WTC11 (cell line): ENCODE results near the gene ZNF12. TPM values are rescaled to one million over a fixed set of nuclear protein-coding genes. Genes with fewer than 3 reads are reported as not detected.
"Not testable (repeated sequence)": the region's sequence is repeated elsewhere in the genome, so short reads cannot be mapped to it uniquely, and the experiment has no call there.

Experiments used
- ATAC-seq: fragments of 200-7000 bp; cut with Tn5 transposase; 2 replicates; pipeline ENCODE4 v1.10.0; 2021; ENCODE audit warnings: mild to moderate bottlenecking, moderate library complexity
- CTCF ChIA-PET: fragments of 300-600 bp; sonication (Branson Sonifier 250); formaldehyde crosslinking; loops from one replicate; lab custom pipeline; 2021; ENCODE audit warnings: antibody characterized with exemption; lab: Charles Lee
- POLR2A ChIA-PET: fragments of 350-600 bp; sonication (Branson Sonifier 250); formaldehyde crosslinking; loops from one replicate; lab custom pipeline; 2021; ENCODE audit warnings: antibody characterized with exemption; lab: Charles Lee
- DNase-seq: peaks from one replicate; pipeline ENCODE4 v3.0.0; 2021; ENCODE audit warnings: low spot score
- H3K27ac Mint-ChIP-seq: 2 replicates; pipeline ENCODE4 v1.8.0; 2021; ENCODE audit warnings: mixed read lengths
- H3K27me3 Mint-ChIP-seq: 2 replicates; pipeline ENCODE4 v1.8.0; 2021; ENCODE audit warnings: low read depth, mild to moderate bottlenecking, moderate library complexity, mixed read lengths
- H3K36me3 Mint-ChIP-seq: 2 replicates; pipeline ENCODE4 v1.8.0; 2021; ENCODE audit warnings: mixed read lengths
- H3K4me1 Mint-ChIP-seq: 2 replicates; pipeline ENCODE4 v1.8.0; 2022; ENCODE audit warnings: mixed read lengths
- H3K4me3 Mint-ChIP-seq: 2 replicates; pipeline ENCODE4 v1.8.0; 2021; ENCODE audit warnings: mild to moderate bottlenecking, moderate library complexity, mixed read lengths
- H3K9me3 Mint-ChIP-seq: 2 replicates; pipeline ENCODE4 v1.8.0; 2021; ENCODE audit warnings: mixed read lengths
- ARID4B ChIP-seq: sonication (generic); formaldehyde crosslinking; IDR thresholded peaks from 2 replicates; pipeline ENCODE4 v1.8.0; 2023; ENCODE audit warnings: missing genetic modification reagents, mild to moderate bottlenecking, borderline replicate concordance
- ESRRA ChIP-seq: sonication (generic); formaldehyde crosslinking; IDR thresholded peaks from 2 replicates; pipeline ENCODE4 v1.8.1; 2022; ENCODE audit warnings: mild to moderate bottlenecking, missing genetic modification reagents, borderline replicate concordance
- FOXK1 ChIP-seq: sonication (generic); formaldehyde crosslinking; IDR thresholded peaks from 2 replicates; pipeline ENCODE4 v1.8.0; 2022; ENCODE audit warnings: mild to moderate bottlenecking, moderate library complexity, missing genetic modification reagents
- GRHL2 ChIP-seq: fragments of 250-450 bp; sonication (Bioruptor Pico); IDR thresholded peaks from 2 replicates; pipeline ENCODE4 v1.8.0; 2022; ENCODE audit warnings: mild to moderate bottlenecking, moderate library complexity; ENCODE audit not compliant: insufficient replicate concordance, severe bottlenecking
- HMGXB4 ChIP-seq: sonication (generic); formaldehyde crosslinking; IDR thresholded peaks from 2 replicates; pipeline ENCODE4 v1.8.1; 2023; ENCODE audit warnings: mild to moderate bottlenecking, moderate library complexity, missing genetic modification reagents
- JUN ChIP-seq: sonication (generic); formaldehyde crosslinking; IDR thresholded peaks from 2 replicates; pipeline ENCODE4 v1.8.0; 2023; ENCODE audit warnings: mild to moderate bottlenecking, missing genetic modification reagents
- MYBL2 ChIP-seq: sonication (generic); formaldehyde crosslinking; IDR thresholded peaks from 2 replicates; pipeline ENCODE4 v1.8.1; 2023; ENCODE audit warnings: mild to moderate bottlenecking, moderate library complexity, missing genetic modification reagents
- OVOL2 ChIP-seq: fragments of 250-450 bp; sonication (Bioruptor Pico); IDR thresholded peaks from 2 replicates; pipeline ENCODE4 v1.9.0; 2021; ENCODE audit warnings: mild to moderate bottlenecking, borderline replicate concordance
- PRRX2 ChIP-seq: fragments of 250-450 bp; sonication (Bioruptor Pico); IDR thresholded peaks from 2 replicates; pipeline ENCODE4 v1.8.0; 2021; ENCODE audit warnings: mild to moderate bottlenecking
- RORB ChIP-seq: fragments of 250-450 bp; sonication (Bioruptor Pico); IDR thresholded peaks from 2 replicates; pipeline ENCODE4 v1.9.0; 2021; ENCODE audit warnings: mild to moderate bottlenecking
- STAT6 ChIP-seq: sonication (generic); formaldehyde crosslinking; conservative IDR thresholded peaks from 2 replicates; pipeline ENCODE4 v1.8.1; 2023; ENCODE audit warnings: mild to moderate bottlenecking, low read depth, missing genetic modification reagents, moderate library complexity
- TCF7 ChIP-seq: sonication (generic); formaldehyde crosslinking; IDR thresholded peaks from 2 replicates; pipeline ENCODE4 v1.8.0; 2022; ENCODE audit warnings: mild to moderate bottlenecking, low read depth, missing genetic modification reagents, moderate library complexity
- TEAD4 ChIP-seq: sonication (generic); formaldehyde crosslinking; IDR thresholded peaks from 2 replicates; pipeline ENCODE4 v1.8.0; 2022; ENCODE audit warnings: mild to moderate bottlenecking, missing genetic modification reagents
- ZBTB21 ChIP-seq: sonication (generic); formaldehyde crosslinking; IDR thresholded peaks from 2 replicates; pipeline ENCODE4 v1.8.1; 2023; ENCODE audit warnings: mild to moderate bottlenecking, missing genetic modification reagents, borderline replicate concordance
- ZMAT4 ChIP-seq: fragments of 250-450 bp; sonication (Bioruptor Pico); IDR thresholded peaks from 2 replicates; pipeline ENCODE4 v1.9.0; 2021; ENCODE audit warnings: mild to moderate bottlenecking
- ZNF263 ChIP-seq: sonication (generic); formaldehyde crosslinking; IDR thresholded peaks from 2 replicates; pipeline ENCODE4 v1.8.1; 2022; ENCODE audit warnings: low read depth, mild to moderate bottlenecking, moderate library complexity, missing genetic modification reagents
- ZNF671 ChIP-seq: fragments of 250-450 bp; sonication (Bioruptor Pico); IDR thresholded peaks from 2 replicates; pipeline ENCODE4 v1.8.0; 2021; ENCODE audit warnings: mild to moderate bottlenecking
- total RNA-seq: library from RNA; stranded (reverse); gene quantifications from 3 replicates; pipeline ENCODE4 v1.2.3, GENCODE V29; 2021

ZNF12 gene
- total RNA-seq, 1 experiment from 2014 or later = 21.6 TPM

GRCh38 chr7:6725003-6725402 is 18.3 kb upstream of the ZNF12 start (continued):
- TF ChIP-seq STAT6 (CRISPR knock-in tag) (no peak), MYBL2 (CRISPR knock-in tag) (no peak), ARID4B (CRISPR knock-in tag) (no peak)

- H3K27me3 Mint-ChIP-seq, CTCF ChIA-PET, H3K27ac Mint-ChIP-seq, H3K9me3 Mint-ChIP-seq, H3K4me1 Mint-ChIP-seq, H3K36me3 Mint-ChIP-seq, POLR2A ChIA-PET, DNase-seq, H3K4me3 Mint-ChIP-seq, ATAC-seq: not testable (repeated sequence)
These were observed 17.6 kb upstream of the ZNF12 start for GRCh38 chr7:6724351-6724750.

- TF ChIP-seq HMGXB4 = no peak
- DNase-seq (no peak), ATAC-seq (no peak)
- peaks cover 8% of the 10 kb centered on the region for H3K27me3 Mint-ChIP-seq
- H3K36me3 Mint-ChIP-seq = no peaks in the 10 kb centered on the region
- ChIA-PET CTCF (no interaction called here), POLR2A (no interaction called here)
- no peaks in the 10 kb centered on the region for H3K4me1 Mint-ChIP-seq
- H3K9me3 Mint-ChIP-seq = no peaks in the 10 kb centered on the region
- no peak overlapping the region for H3K27ac Mint-ChIP-seq
- no peak overlapping the region for H3K4me3 Mint-ChIP-seq
These were observed 11.4 kb upstream of the ZNF12 start for GRCh38 chr7:6718124-6718523.

- H3K9me3 Mint-ChIP-seq, H3K27me3 Mint-ChIP-seq, ATAC-seq, H3K4me1 Mint-ChIP-seq, H3K4me3 Mint-ChIP-seq, H3K36me3 Mint-ChIP-seq, H3K27ac Mint-ChIP-seq, CTCF ChIA-PET, DNase-seq: not testable (repeated sequence)
- POLR2A ChIA-PET = interaction anchor here (0.7 kb wide), 1 partner anchor 339 kb away, joined by 5 read pairs; no protein-coding TSS in a partner anchor
These were observed 9.2 kb upstream of the ZNF12 start for GRCh38 chr7:6715898-6716297.

GRCh38 chr7:6714360-6714759 is 7.6 kb upstream of the ZNF12 start:
- no peak overlapping the region for H3K27ac Mint-ChIP-seq
- H3K9me3 Mint-ChIP-seq = peaks cover 9% of the 10 kb centered on the region
- ChIA-PET POLR2A (no interaction called here), CTCF (no interaction called here)
- H3K4me3 Mint-ChIP-seq = no peak overlapping the region
- DNase-seq (no peak), ATAC-seq (no peak)
- H3K27me3 Mint-ChIP-seq = peaks cover 5% of the 10 kb centered on the region
- H3K4me1 Mint-ChIP-seq = no peaks in the 10 kb centered on the region
- no peaks in the 10 kb centered on the region for H3K36me3 Mint-ChIP-seq
- no peak for TF ChIP-seq RORB
- no peak for TF ChIP-seq TEAD4
- no peak for TF ChIP-seq GRHL2 (CRISPR knock-in tag)
- TF ChIP-seq ZBTB21 (CRISPR knock-in tag) = no peak
- no peak for TF ChIP-seq ZMAT4 (CRISPR knock-in tag)
- TF ChIP-seq HMGXB4 = no peak
- TF ChIP-seq ZNF671 (CRISPR knock-in tag) = no peak
- no peak for TF ChIP-seq FOXK1 (CRISPR knock-in tag)
- no peak for TF ChIP-seq ESRRA (CRISPR knock-in tag)
- TF ChIP-seq JUN (CRISPR knock-in tag) = no peak
- TF ChIP-seq TCF7 = no peak
- TF ChIP-seq PRRX2 (CRISPR knock-in tag) = no peak
- no peak for TF ChIP-seq OVOL2
- TF ChIP-seq ZNF263 = no peak
